Spleen (tissue), 11 donors: ENCODE results near the gene PPT2. TPM values are rescaled to one million over a fixed set of nuclear protein-coding genes. Genes with fewer than 3 reads are reported as not detected.

Experiments used
- DNase-seq: peaks from one replicate; pipeline ENCODE4 v3.0.0-alpha.2; 2020
- H3K27ac ChIP-seq, 8 donors: fragments of 200-600 bp; sonication (generic) in 7 of 8; 1 replicate in 4 of 8; 2 replicates in 4 of 8; pipeline versions ENCODE4 v1.5.0 to v1.8.0; 2016 to 2021; ENCODE audit warnings: inconsistent platforms in 4 of 8, mild to moderate bottlenecking in 4 of 8, moderate library complexity in 1 of 8
- H3K27me3 ChIP-seq, 7 donors: fragments of 200-600 bp; sonication (generic) in 6 of 7; replicated peaks in 1 of 7; 1 replicate in 4 of 7; 2 replicates in 3 of 7; pipeline versions ENCODE4 v1.5.0 to v1.8.0; 2016 to 2021; ENCODE audit warnings: inconsistent platforms in 3 of 7, mild to moderate bottlenecking in 1 of 7
- H3K36me3 ChIP-seq, 6 donors: fragments of 200-600 bp; sonication (generic) in 5 of 6; 1 replicate in 4 of 6; 2 replicates in 2 of 6; pipeline versions ENCODE4 v1.5.0 to v1.8.0; 2016 to 2021; ENCODE audit warnings: inconsistent platforms in 2 of 6
- H3K4me1 ChIP-seq, 6 donors: fragments of 200-600 bp; sonication (generic) in 5 of 6; 1 replicate in 3 of 6; 2 replicates in 3 of 6; pipeline versions ENCODE4 v1.5.0 to v1.8.0; 2016 to 2021; ENCODE audit warnings: inconsistent platforms in 3 of 6
- H3K4me3 ChIP-seq, 8 donors: fragments of 200-600 bp; sonication (generic) in 7 of 8; 1 replicate in 4 of 8; 2 replicates in 4 of 8; pipeline versions ENCODE4 v1.5.0 to v1.8.0; 2016 to 2021; ENCODE audit warnings: inconsistent platforms in 4 of 8, mild to moderate bottlenecking in 4 of 8, moderate library complexity in 2 of 8
- H3K9me3 ChIP-seq, 8 donors: fragments of 200-600 bp; sonication (generic) in 7 of 8; 1 replicate in 4 of 8; 2 replicates in 4 of 8; pipeline versions ENCODE4 v1.5.0 to v1.8.0; 2016 to 2021; ENCODE audit warnings: inconsistent platforms in 4 of 8
- POLR2A ChIP-seq, 3 donors: fragments of 450-650 bp; IDR thresholded peaks; one replicate each; pipeline ENCODE4 v1.5.1; 2017; ENCODE audit warnings: antibody characterized with exemption in 3 of 3, mild to moderate bottlenecking in 1 of 3
- POLR2AphosphoS5 ChIP-seq, 3 donors: sonication (generic); formaldehyde crosslinking; IDR thresholded peaks; one replicate each; pipeline ENCODE4 v1.5.1; 2017; ENCODE audit warnings: antibody characterized with exemption in 3 of 3
- WGBS, 5 donors: extraction: QIAGEN DNeasy Blood & Tissue Kit in 3 of 5; methylation state at CpG; one replicate each; pipeline versions ENCODE4 v1.1.5 to v1.1.7; 2013 to 2018; 5-methylcytosine and 5-hydroxymethylcytosine counted together
- intact Hi-C: fragments of 100-400 bp; cut with DNase I; formaldehyde crosslinking; loops from one replicate; pipeline ENCODE4 v1.15.0; 2023; ENCODE audit warnings: low total_unique reads
- polyA plus RNA-seq, 3 donors: library from polyadenylated mRNA; stranded (reverse); fragments of 200-250 nt; gene quantifications; one replicate each; pipeline ENCODE4 v1.2.1, GENCODE V29; 2013
- total RNA-seq, 7 donors: library from RNA; depleted of rRNA in 3 of 7; stranded (reverse); fragments of >200 nt in 3 of 7; fragmentation: NEBNext Ultra II Directional in 4 of 7; extraction: Animal tissue kit (Norgen Biotek cat#: 25700) in 4 of 7; gene quantifications; one replicate each; pipeline versions ENCODE4 v1.1.0 to v1.2.1, GENCODE V29; 2016 to 2021
- TF ChIP-seq, protein P1 (sequence below), 11 experiments: fragments of 200-600 bp in 7 of 11; fragments of 450-650 bp in 4 of 11; sonication (generic) in 4 of 11; IDR thresholded peaks in 8 of 11; conservative IDR thresholded peaks in 3 of 11; 1 replicate in 7 of 11; 2 replicates in 4 of 11; pipeline versions ENCODE4 v1.4.0 to v1.8.0; 2016 to 2021; ENCODE audit warnings: antibody characterized with exemption in 11 of 11, inconsistent platforms in 4 of 11, mild to moderate bottlenecking in 1 of 11
- donor health status: healthy with polysubstance abuse.
- donor health status: DM: no; HTN: no; CAD: no; lungs with moderate emphysema.
- donor health status: DM: no; HTN: no; CAD: no.
- donor health status: Bipolar disorder and iron deficiency.
- donor health status: healthy.
- donor health status: DM: no; HTN: no; CAD: no.
- donor health status: DM: yes; HTN: yes; CAD: no.

PPT2 gene
- total and polyA plus RNA-seq, 10 donors = 2.3 to 26.7 (median 16.8) TPM

DNA sequence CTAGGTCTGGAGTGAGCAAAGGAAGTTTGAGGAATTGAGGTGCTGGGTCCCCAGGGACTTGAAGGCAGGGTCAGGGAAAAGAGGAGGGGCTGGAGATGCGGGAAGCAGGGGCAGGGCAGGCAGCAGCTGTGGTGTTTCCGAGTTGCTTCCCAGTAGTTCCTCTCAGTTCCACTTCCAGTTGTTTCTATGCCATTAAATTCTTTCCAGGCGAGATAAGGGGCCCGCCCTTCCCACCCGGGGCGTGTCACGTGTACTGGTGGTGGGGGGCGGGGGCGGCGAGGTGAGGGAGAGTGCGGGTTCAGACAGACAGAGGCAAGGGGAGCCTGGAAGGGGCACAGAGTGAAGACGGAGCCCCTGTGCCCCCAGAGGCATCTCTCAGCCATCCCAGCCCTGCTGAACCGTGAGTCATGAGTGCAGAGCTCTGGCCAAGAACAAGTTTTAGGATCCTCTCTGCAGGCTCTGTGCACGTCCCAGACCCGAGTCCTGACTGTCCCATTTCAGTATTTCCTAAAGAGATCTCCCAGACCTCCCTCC lies 45.8 kb upstream of the PPT2 start:
- no peak for DNase-seq
- peak overlapping the region; percentile 10 to 68 (median 39) for H3K4me3 ChIP-seq
- peaks cover 6 to 78% (median 48%) of the 10 kb centered on the region in 6 donors for H3K4me1 ChIP-seq
- peaks cover 0 to 29% (median 0%) of the 10 kb centered on the region in 7 donors for H3K27me3 ChIP-seq
- H3K9me3 ChIP-seq = no peaks in the 10 kb centered on the region
- peaks cover 0 to 26% (median 0%) of the 10 kb centered on the region in 6 donors for H3K36me3 ChIP-seq
- intact Hi-C loops = no loop called here
- whole genome bisulfite sequencing, 5 donors = 5 to 10% (median 8%) methylated on average over 10 to 15 of the region's 15 CpGs
- H3K27ac ChIP-seq = peak overlapping the region; percentile 36 to 83 (median 78)
- TF ChIP-seq, protein P1, sequence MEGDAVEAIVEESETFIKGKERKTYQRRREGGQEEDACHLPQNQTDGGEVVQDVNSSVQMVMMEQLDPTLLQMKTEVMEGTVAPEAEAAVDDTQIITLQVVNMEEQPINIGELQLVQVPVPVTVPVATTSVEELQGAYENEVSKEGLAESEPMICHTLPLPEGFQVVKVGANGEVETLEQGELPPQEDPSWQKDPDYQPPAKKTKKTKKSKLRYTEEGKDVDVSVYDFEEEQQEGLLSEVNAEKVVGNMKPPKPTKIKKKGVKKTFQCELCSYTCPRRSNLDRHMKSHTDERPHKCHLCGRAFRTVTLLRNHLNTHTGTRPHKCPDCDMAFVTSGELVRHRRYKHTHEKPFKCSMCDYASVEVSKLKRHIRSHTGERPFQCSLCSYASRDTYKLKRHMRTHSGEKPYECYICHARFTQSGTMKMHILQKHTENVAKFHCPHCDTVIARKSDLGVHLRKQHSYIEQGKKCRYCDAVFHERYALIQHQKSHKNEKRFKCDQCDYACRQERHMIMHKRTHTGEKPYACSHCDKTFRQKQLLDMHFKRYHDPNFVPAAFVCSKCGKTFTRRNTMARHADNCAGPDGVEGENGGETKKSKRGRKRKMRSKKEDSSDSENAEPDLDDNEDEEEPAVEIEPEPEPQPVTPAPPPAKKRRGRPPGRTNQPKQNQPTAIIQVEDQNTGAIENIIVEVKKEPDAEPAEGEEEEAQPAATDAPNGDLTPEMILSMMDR (IDR thresholded peaks at IDR 0.05 in 8 of 11, conservative IDR thresholded peaks at IDR 0.05 in 3 of 11) = no peak
- TF ChIP-seq POLR2AphosphoS5 (IDR thresholded peaks at IDR 0.05) = peak; percentile 51 to 71 (median 71)

DNA sequence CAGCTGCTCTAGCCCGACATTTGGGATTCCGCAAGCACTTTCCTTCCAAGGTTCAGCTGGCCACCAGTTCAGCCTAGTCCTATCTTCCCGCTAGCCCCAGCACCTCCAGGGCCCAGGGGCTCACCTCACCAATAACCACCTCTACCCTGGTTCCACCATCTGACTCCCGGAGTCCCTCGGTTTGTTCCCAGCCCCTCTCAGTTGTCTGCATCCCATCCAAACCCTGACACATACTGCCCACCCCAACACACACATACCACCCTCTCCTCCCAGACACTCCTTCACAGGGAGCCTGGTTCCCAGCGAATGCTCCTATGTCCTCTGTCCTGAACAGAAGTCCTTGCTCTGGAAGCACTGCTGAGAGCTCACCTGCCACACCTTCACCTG lies 45.2 kb upstream of the PPT2 start:
- H3K36me3 ChIP-seq = peaks cover 0 to 30% (median 0%) of the 10 kb centered on the region in 6 donors
- H3K27ac ChIP-seq = peak overlapping the region; percentile 36 to 83 (median 78)
- TF ChIP-seq POLR2AphosphoS5 (IDR thresholded peaks at IDR 0.05) (no peak), POLR2A (IDR thresholded peaks at IDR 0.05) (no peak)
- TF ChIP-seq, protein P1 (IDR thresholded peaks at IDR 0.05 in 8 of 11, conservative IDR thresholded peaks at IDR 0.05 in 3 of 11) = no peak
- H3K4me3 ChIP-seq = peak overlapping the region; percentile 10 to 68 (median 39)
- H3K4me1 ChIP-seq = peaks cover 9 to 84% (median 52%) of the 10 kb centered on the region in 6 donors
- H3K9me3 ChIP-seq = no peaks in the 10 kb centered on the region
- DNase-seq = no peak
- 39 to 64% (median 48%) methylated on average over 6 of the region's 6 CpGs for WGBS, 5 donors
- H3K27me3 ChIP-seq = peaks cover 0 to 29% (median 0%) of the 10 kb centered on the region in 7 donors
- intact Hi-C loops = no loop called here

DNA sequence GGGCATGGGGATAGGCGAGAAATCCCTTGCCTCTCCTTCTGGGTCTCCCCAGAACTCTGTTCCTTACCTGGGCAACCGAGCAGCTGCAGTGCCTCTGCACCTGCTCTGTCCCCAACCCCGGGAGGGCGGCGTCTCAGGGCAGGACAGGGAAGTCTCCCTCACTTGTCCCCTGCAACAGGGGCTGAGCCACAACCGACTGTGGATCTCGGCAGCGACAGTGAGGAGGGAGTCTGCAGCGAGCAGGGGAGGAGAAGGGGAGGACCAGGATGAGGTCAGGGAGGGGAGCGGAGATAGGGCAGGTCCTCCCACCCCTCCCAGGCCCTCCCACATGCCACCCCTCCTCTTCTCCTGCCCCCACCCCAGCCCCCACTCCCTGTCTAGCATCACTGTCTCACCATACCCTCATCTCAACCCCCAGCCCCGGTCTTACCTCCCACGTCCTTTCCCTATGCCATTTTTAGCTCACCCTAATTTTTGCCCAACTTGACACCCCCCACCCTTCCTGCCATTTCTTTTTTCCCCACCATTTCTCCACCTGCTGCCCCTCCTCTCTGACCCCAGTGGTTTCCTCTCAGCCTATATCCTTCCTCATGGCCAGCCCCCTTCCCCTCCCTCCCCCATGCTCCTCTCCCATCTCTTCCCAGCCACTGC lies 44.7 kb upstream of the PPT2 start, which contains the start of gene TNXB:
Gene TNXB (minus strand): TSS at position 225 of the 651 bp plus-strand sequence. CDS start 11,140 bp downstream, outside the sequence.
- intact Hi-C loops = no loop called here
- TF ChIP-seq POLR2A (IDR thresholded peaks at IDR 0.05) (peak in 1 of 3 donors; percentile 17), POLR2AphosphoS5 (IDR thresholded peaks at IDR 0.05) (peak; percentile 61 to 81 (median 72))
- TF ChIP-seq, protein P1 (IDR thresholded peaks at IDR 0.05 in 8 of 11, conservative IDR thresholded peaks at IDR 0.05 in 3 of 11) = no peak
- H3K4me3 ChIP-seq = peak within 1 kb of the TSS; percentile 10 to 68 (median 39)
- DNase-seq = no peak
- H3K9me3 ChIP-seq = no peaks in the 10 kb centered on the region
- peaks cover 0 to 28% (median 0%) of the 10 kb centered on the region in 7 donors for H3K27me3 ChIP-seq
- WGBS, 5 donors = 2 to 12% (median 7%) methylated on average over 10 to 12 of the region's 12 CpGs
- peak within 1 kb of the TSS; percentile 36 to 83 (median 78) for H3K27ac ChIP-seq
- peaks cover 9 to 89% (median 55%) of the 10 kb centered on the region in 6 donors for H3K4me1 ChIP-seq
- peaks cover 0 to 35% (median 0%) of the 10 kb centered on the region in 6 donors for H3K36me3 ChIP-seq

DNA sequence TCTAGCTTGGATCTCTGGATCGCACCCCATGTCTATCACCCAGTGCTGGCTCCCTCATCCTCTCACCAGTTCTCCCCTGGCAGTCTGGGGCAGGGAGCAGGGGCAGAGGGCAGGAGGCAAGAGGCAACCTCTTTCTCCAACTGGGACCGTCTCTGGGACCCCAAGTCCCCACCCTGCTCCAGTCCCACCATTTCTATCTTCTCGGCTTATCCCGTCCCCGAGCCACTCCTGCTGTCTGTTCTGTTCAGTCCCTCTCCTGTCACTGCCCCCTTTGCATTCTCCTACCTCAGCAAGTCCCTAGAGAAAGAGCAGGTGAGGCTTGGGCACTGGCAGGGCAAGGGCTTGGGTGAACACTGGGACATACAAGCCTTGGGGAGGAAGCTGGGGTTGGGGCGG lies 44.2 kb upstream of the PPT2 start:
- DNase-seq = no peak
- H3K27me3 ChIP-seq = peaks cover 0 to 23% (median 0%) of the 10 kb centered on the region in 7 donors
- intact Hi-C loops = no loop called here
- WGBS, 5 donors = 47 to 72% (median 64%) methylated on average over 6 of the region's 6 CpGs
- peak overlapping the region in 3 of 8 donors; percentile 81 to 83 (median 83) for H3K27ac ChIP-seq
- H3K4me1 ChIP-seq = peaks cover 9 to 94% (median 57%) of the 10 kb centered on the region in 6 donors
- peak overlapping the region in 2 of 8 donors; percentile 49 to 68 for H3K4me3 ChIP-seq
- peaks cover 0 to 40% (median 2%) of the 10 kb centered on the region in 6 donors for H3K36me3 ChIP-seq
- H3K9me3 ChIP-seq = no peaks in the 10 kb centered on the region
- TF ChIP-seq POLR2AphosphoS5 (IDR thresholded peaks at IDR 0.05) (no peak), POLR2A (IDR thresholded peaks at IDR 0.05) (no peak)
- TF ChIP-seq, protein P1 (IDR thresholded peaks at IDR 0.05 in 8 of 11, conservative IDR thresholded peaks at IDR 0.05 in 3 of 11) = no peak
